HG03439 (cell line): Measurements from ENCODE around the gene CRCP.
"Not testable (repeated sequence)": the region's sequence is repeated elsewhere in the genome, so short reads cannot be mapped to it uniquely, and the experiment has no call there.

Experiments
- ATAC-seq: cut with Tn5 transposase; IDR thresholded peaks from one replicate; pipeline ENCODE4 v1.9.1; 2021; ENCODE audit warnings: mild to moderate bottlenecking, moderate library complexity; ENCODE audit not compliant: unreplicated experiment

The CRCP gene

GRCh38 chr7:66152371-66153191 lies 37.9 kb downstream of the CRCP start:
- ATAC-seq, result no peak

- ATAC-seq, result no peak
These were observed 39.0 kb downstream of the CRCP start for GRCh38 chr7:66153691-66154090.

- not testable (repeated sequence) for ATAC-seq
These were observed 41.4 kb downstream of the CRCP start for GRCh38 chr7:66156035-66156434.

- ATAC-seq, result no peak
These were observed 42.4 kb downstream of the CRCP start for GRCh38 chr7:66157060-66157459.

GRCh38 chr7:66162622-66163021 lies 48.0 kb downstream of the CRCP start:
- ATAC-seq, result no peak

- ATAC-seq, result no peak
These were observed 48.6 kb downstream of the CRCP start for GRCh38 chr7:66163186-66163610.

- no peak for ATAC-seq
These were observed 49.7 kb downstream of the CRCP start for GRCh38 chr7:66164356-66164755.

GRCh38 chr7:66167773-66168387 lies 53.2 kb downstream of the CRCP start:
- ATAC-seq, result no peak

GRCh38 chr7:66169616-66170015 lies 55.0 kb downstream of the CRCP start:
- ATAC-seq, result no peak

- ATAC-seq, result no peak
These were observed 55.9 kb downstream of the CRCP start for GRCh38 chr7:66170309-66171231.

GRCh38 chr7:66172536-66173401 lies 58.1 kb downstream of the CRCP start:
- ATAC-seq, result not testable (repeated sequence)

GRCh38 chr7:66173856-66174255 lies 59.2 kb downstream of the CRCP start:
- no peak for ATAC-seq

GRCh38 chr7:66175006-66175405 lies 60.4 kb downstream of the CRCP start:
- ATAC-seq, result not testable (repeated sequence)

- ATAC-seq, result no peak
These were observed 62.3 kb downstream of the CRCP start for GRCh38 chr7:66176914-66177313.

GRCh38 chr7:66178258-66178657 lies 63.6 kb downstream of the CRCP start:
- ATAC-seq, result no peak

GRCh38 chr7:66181329-66181728 lies 66.7 kb downstream of the CRCP start:
- ATAC-seq, result no peak

GRCh38 chr7:66181845-66182244 lies 67.2 kb downstream of the CRCP start:
- no peak for ATAC-seq

- ATAC-seq, result no peak
These were observed 68.3 kb downstream of the CRCP start for GRCh38 chr7:66182920-66183319.

GRCh38 chr7:66183700-66184099 lies 69.1 kb downstream of the CRCP start:
- no peak for ATAC-seq

GRCh38 chr7:66185680-66186187 lies 71.1 kb downstream of the CRCP start:
- ATAC-seq, result no peak
